KBM-7 (cell line): ENCODE results near the gene OSBP2.

ENCODE experiments used
- DNase-seq: peaks from one replicate; pipeline ENCODE4 v3.0.0-alpha.2; 2015
- in situ Hi-C: fragments of 300-500 bp; cut with MboI; formaldehyde crosslinking; loops from 2 replicates; pipeline ENCODE4 v1.14.3; 2020; ENCODE audit warnings: low sequenced_read_pairs, low pct_unique_long_range_greater_than_20kb, mixed read lengths

Gene OSBP2

GRCh38 chr22:30883586-30884145 lies 189.0 kb downstream of the OSBP2 start:
- in situ Hi-C loops = no loop called here
- no peak for DNase-seq

GRCh38 chr22:30884211-30885000 lies 189.7 kb downstream of the OSBP2 start:
- in situ Hi-C loops = no loop called here
- no peak for DNase-seq

GRCh38 chr22:30885001-30885366 lies 190.3 kb downstream of the OSBP2 start:
- in situ Hi-C loops = no loop called here
- DNase-seq = no peak

GRCh38 chr22:30885591-30885990 lies 190.9 kb downstream of the OSBP2 start:
- DNase-seq = no peak
- in situ Hi-C loops = no loop called here

GRCh38 chr22:30887453-30887852 lies 192.8 kb downstream of the OSBP2 start:
- no peak for DNase-seq
- in situ Hi-C loops = no loop called here

GRCh38 chr22:30887861-30888260 lies 193.2 kb downstream of the OSBP2 start:
- in situ Hi-C loops = no loop called here
- DNase-seq = no peak

- no peak for DNase-seq
Measured at GRCh38 chr22:30889268-30889995, 194.8 kb downstream of the OSBP2 start.

GRCh38 chr22:30889996-30890480 lies 195.4 kb downstream of the OSBP2 start:
- in situ Hi-C loops = no loop called here
- no peak for DNase-seq

More at GRCh38 chr22:30889268-30889995, 194.8 kb downstream of the OSBP2 start:
- in situ Hi-C loops = no loop called here

- in situ Hi-C loops = no loop called here
- DNase-seq = peak; percentile 11
Measured at GRCh38 chr22:30890686-30891442, 196.2 kb downstream of the OSBP2 start.

GRCh38 chr22:30891443-30891755 lies 196.7 kb downstream of the OSBP2 start:
- no peak for DNase-seq
- in situ Hi-C loops = no loop called here

GRCh38 chr22:30891781-30892180 lies 197.1 kb downstream of the OSBP2 start:
- DNase-seq = no peak
- in situ Hi-C loops = no loop called here

GRCh38 chr22:30892286-30892685 lies 197.6 kb downstream of the OSBP2 start:
- in situ Hi-C loops = no loop called here
- DNase-seq = no peak

GRCh38 chr22:30892731-30893221 lies 198.1 kb downstream of the OSBP2 start:
- DNase-seq = no peak
- in situ Hi-C loops = no loop called here

GRCh38 chr22:30893434-30894370 lies 199.0 kb downstream of the OSBP2 start:
- no peak for DNase-seq
- in situ Hi-C loops = no loop called here

GRCh38 chr22:30894371-30894740 lies 199.7 kb downstream of the OSBP2 start:
- DNase-seq = no peak
- in situ Hi-C loops = no loop called here

- in situ Hi-C loops = no loop called here
- peak; percentile 51 for DNase-seq
Measured at GRCh38 chr22:30902496-30903357, 208.1 kb downstream of the OSBP2 start.

GRCh38 chr22:30903876-30904460 lies 209.3 kb downstream of the OSBP2 start:
- in situ Hi-C loops = no loop called here
- DNase-seq = no peak
